Motor neuron (in vitro differentiated cells): Measurements from ENCODE around the gene EPHA4. TPM values are rescaled to one million over a fixed set of nuclear protein-coding genes. Genes with fewer than 3 reads are reported as not detected.
"Not testable (repeated sequence)": the region's sequence is repeated elsewhere in the genome, so short reads cannot be mapped to it uniquely, and the experiment has no call there.

ENCODE experiments used
- ATAC-seq, 8 experiments: fragments of 200-7000 bp; cut with Tn5 transposase; replicated peaks in 6 of 8; 2 replicates each; pipeline ENCODE4 v1.8.0; 2021; ENCODE audit warnings: mild to moderate bottlenecking in 8 of 8, moderate library complexity in 8 of 8
- H3K27ac ChIP-seq, 2 donors: fragments of 250-450 bp; sonication (Bioruptor Pico); 2 replicates each; pipeline ENCODE4 v1.9.0; 2021; ENCODE audit warnings: antibody characterized with exemption in 2 of 2, mild to moderate bottlenecking in 2 of 2, moderate library complexity in 1 of 2
- H3K4me1 ChIP-seq, 2 donors: fragments of 250-450 bp; sonication (Bioruptor Pico); replicated peaks in 1 of 2; 2 replicates each; pipeline ENCODE4 v1.6.1; 2021; ENCODE audit warnings: antibody characterized with exemption in 2 of 2, mild to moderate bottlenecking in 2 of 2, moderate library complexity in 1 of 2
- H3K4me3 ChIP-seq, 5 donors: fragments of 250-450 bp; sonication (Bioruptor Pico); 2 replicates each; pipeline ENCODE4 v1.9.0; 2021; ENCODE audit warnings: antibody characterized with exemption in 5 of 5, mild to moderate bottlenecking in 5 of 5, moderate library complexity in 4 of 5
- WGBS, 10 experiments: fragments of 450-650 bp; shearing (Covaris generic); methylation state at CpG; one replicate each; pipeline ENCODE4 v1.0.0; 2022; 5-methylcytosine and 5-hydroxymethylcytosine counted together
- in situ Hi-C, 9 experiments: fragments of 400-800 bp; cut with MboI; loops; one replicate each; pipeline ENCODE4 v1.15.0; 2021; ENCODE audit warnings: low sequenced_read_pairs in 9 of 9, low pct_unique_long_range_greater_than_20kb in 2 of 9; ENCODE audit not compliant: unreplicated experiment in 9 of 9
- total RNA-seq, 8 experiments: library from RNA; unstranded; fragments of 300-600 nt; gene quantifications; 2 replicates each; pipeline versions ENCODE4 v1.2.3 to v1.2.4, GENCODE V29; 2022

The EPHA4 gene
- total RNA-seq, 8 experiments from 2014 or later: 14.0 to 39.8 (median 18.8) TPM

DNA sequence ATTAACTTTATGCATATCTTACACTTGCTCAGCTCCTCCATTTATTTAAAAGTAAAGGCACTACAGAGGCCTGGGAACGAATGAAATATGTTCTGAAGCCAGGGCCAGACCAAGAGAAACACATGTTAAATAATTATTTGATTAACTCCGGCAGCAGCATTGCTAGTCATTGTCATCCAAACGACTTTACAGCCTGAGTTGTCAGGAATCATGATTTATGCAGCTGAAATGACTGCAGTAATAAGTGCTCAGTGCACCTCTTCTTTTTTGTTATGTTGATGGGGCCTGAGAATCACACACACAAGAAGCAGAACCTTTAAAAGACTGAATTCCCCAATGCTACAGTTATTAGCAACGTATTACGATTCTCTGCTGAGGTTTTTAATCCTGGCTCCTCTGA is 58.9 kb downstream of the EPHA4 start:
- peak in 5 of 8 experiments; percentile 89 to 98 (median 96) for ATAC-seq
- Histone ChIP-seq H3K4me1 (peaks cover 4 to 7% of the 10 kb centered on the region in 2 donors), H3K4me3 (no peak overlapping the region), H3K27ac (no peak overlapping the region)
- WGBS, 10 experiments: 0 to 96% (median 10%) methylated on average over 2 to 5 of the region's 5 CpGs; no CpG with 5 or more reads in 1 of the 10 experiments
- in situ Hi-C loops: no loop called here

DNA sequence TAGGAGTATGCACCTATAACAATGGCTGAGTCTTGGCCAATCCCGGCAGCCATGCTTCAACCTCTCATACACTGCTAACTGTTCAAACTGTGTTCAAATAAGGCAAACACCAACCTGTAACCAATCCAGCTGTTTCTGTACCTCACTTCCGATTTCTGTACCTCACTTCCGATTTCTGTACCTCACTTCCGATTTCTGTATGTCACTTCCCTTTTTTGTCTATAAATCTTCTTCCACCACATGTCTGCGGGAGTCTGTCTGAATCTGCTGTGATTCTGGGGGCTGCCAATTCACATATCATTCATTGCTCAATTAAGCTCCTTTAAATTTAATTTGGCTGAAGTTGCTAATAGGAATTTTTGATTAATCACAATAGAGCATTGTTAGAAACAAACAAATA is 60.8 kb downstream of the EPHA4 start:
- 80 to 100% (median 88%) methylated on average over 1 to 5 of the region's 5 CpGs; no CpG with 5 or more reads in 1 of the 10 experiments for WGBS, 10 experiments
- ATAC-seq, H3K27ac ChIP-seq, H3K4me3 ChIP-seq, H3K4me1 ChIP-seq, in situ Hi-C loops: not testable (repeated sequence)

DNA sequence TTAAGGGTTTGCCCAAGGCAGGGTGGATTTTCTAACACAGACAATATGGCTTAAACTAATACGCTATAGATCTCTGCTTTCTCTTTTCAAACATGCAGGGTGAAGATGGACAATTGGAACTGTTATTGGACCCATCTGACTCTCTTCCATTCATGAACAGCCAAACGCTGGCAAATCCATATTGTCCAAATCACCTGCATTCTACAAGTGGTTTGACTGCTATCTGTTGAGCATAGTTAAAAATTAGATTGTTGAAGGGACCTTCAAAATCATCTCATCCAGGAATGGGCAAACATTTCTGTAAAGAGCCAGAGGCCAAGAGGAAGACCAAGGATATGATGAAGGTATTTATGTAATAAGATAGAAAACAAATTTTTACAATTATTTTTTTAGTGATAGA is 65.6 kb downstream of the EPHA4 start:
- no peak overlapping the region for H3K4me3 ChIP-seq
- ATAC-seq: no peak
- H3K27ac ChIP-seq: no peak overlapping the region
- H3K4me1 ChIP-seq: peaks cover 10 to 15% of the 10 kb centered on the region in 2 donors
- 72 to 100% (median 100%) methylated on average over 1 to 2 of the region's 2 CpGs; no CpG with 5 or more reads in 2 of the 10 experiments for whole genome bisulfite sequencing, 10 experiments
- in situ Hi-C loops: no loop called here

- WGBS, 10 experiments: 80 to 100% (median 90%) methylated on average over 1 to 4 of the region's 4 CpGs; no CpG with 5 or more reads in 1 of the 10 experiments
- Histone ChIP-seq H3K4me1 (peaks cover 13 to 21% of the 10 kb centered on the region in 2 donors), H3K27ac (no peak overlapping the region), H3K4me3 (no peak overlapping the region)
- ATAC-seq: no peak
- in situ Hi-C loops: no loop called here
Observed at GRCh38 chr2:221505605-221506004, 66.5 kb downstream of the EPHA4 start.

DNA sequence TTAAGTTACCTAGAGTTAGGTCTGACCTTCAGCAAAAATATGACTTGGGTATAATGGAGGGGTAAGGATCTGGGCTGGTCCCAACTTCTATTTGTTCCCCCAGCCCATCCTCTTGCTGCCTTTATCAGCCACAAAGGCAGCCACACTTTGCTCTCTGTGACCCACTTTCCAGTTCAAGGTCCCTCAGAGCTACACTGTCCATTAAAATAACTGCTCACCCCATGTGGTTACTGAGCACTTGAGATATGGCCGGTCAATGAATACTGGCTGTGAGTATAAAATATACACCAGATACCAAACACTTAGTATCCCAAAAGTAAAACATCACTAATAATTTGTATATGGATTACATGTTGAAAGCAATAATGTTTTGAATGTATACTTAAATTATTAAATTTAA is 67.2 kb downstream of the EPHA4 start:
- H3K4me1 ChIP-seq: peaks cover 13 to 21% of the 10 kb centered on the region in 2 donors
- no peak for ATAC-seq
- WGBS, 10 experiments: 50 to 100% (median 100%) methylated on average over 1 of the region's 1 CpG; no CpG with 5 or more reads in 5 of the 10 experiments
- no peak overlapping the region for H3K4me3 ChIP-seq
- in situ Hi-C loops: no loop called here
- H3K27ac ChIP-seq: no peak overlapping the region

DNA sequence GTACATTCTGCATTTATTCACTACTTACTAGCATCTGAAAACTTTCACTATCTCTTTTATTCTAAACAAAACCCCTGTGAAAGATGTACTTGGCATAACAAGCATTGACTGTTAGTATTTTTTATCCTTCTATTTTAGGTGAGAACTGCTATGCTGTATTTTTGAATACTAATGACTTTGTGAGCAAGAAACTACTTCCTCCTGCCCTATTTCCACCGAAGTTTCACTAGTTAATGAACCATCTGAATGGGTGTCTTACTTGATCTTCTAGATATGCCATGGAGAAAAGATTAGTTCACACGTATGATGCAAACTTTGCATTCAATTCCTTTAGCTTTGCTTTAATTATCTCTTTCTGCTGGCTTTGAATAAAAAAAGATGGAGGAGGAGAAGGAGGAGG is 68.1 kb downstream of the EPHA4 start:
- 14 to 100% (median 40%) methylated on average over 1 to 2 of the region's 2 CpGs; no CpG with 5 or more reads in 1 of the 10 experiments for WGBS, 10 experiments
- in situ Hi-C loops: no loop called here
- peaks cover 13 to 21% of the 10 kb centered on the region in 2 donors for H3K4me1 ChIP-seq
- H3K4me3 ChIP-seq: no peak overlapping the region
- H3K27ac ChIP-seq: no peak overlapping the region
- ATAC-seq: no peak

DNA sequence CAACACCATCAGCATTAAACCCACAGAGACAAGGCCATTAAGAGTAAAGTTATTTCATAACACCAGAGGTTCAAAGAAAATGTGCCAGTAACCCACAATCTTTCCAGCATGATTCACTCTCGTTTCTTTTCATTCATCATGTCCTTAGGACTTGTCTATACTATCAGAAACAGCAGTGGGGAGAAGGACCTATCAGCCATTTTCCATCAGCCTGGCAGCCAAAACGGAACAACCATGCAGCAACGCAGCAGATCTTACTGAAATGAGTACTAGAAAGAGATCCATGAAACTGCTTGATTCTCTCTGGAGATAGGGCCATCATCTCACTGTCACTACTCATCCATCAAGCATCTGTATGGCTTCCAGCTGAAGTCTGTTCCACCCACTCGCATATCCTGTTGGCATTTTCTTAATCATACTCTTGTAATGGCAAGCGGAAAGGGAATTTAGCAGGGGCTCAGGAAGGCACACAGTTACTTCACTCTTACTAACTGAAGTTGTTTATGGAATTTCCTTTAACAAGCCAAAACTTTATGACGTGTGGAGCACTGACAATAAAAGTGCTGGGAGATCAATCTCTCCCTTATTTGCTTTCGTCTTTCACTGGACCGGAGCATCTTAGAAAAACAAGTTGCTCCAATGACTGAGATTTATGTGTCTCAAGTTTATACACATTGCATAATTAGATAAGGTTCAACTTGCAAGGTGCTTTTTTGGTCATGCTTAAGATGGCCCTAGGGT is 69.7 kb downstream of the EPHA4 start:
- peak in 2 of 8 experiments; percentile 77 to 85 for ATAC-seq
- Histone ChIP-seq H3K4me1 (peaks cover 13 to 21% of the 10 kb centered on the region in 2 donors), H3K4me3 (no peak overlapping the region), H3K27ac (no peak overlapping the region)
- in situ Hi-C loops: no loop called here
- 0 to 86% (median 70%) methylated on average over 2 to 8 of the region's 8 CpGs; no CpG with 5 or more reads in 2 of the 10 experiments for WGBS, 10 experiments

DNA sequence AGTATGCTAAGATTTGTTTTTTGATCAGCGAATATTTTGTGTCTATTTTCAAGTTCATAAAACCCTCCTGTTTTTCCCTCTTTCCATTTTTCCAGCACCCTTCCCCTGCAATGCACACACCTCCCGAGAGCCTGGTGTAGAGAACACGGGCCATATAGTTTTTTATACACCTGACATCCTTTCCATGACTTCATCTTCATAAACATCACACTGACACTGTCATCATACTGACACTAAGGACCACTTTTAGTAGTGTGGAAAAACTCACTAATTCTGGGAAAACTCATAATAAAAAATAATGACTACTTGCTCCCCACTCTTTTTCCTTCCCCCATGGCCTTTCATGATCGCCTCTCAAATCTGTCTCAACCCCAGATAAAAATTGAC is 70.2 kb downstream of the EPHA4 start:
- Histone ChIP-seq H3K27ac (no peak overlapping the region), H3K4me3 (no peak overlapping the region), H3K4me1 (peaks cover 13 to 21% of the 10 kb centered on the region in 2 donors)
- in situ Hi-C loops: no loop called here
- WGBS, 10 experiments: 30 to 96% (median 79%) methylated on average over 1 to 4 of the region's 4 CpGs; no CpG with 5 or more reads in 2 of the 10 experiments
- no peak for ATAC-seq

DNA sequence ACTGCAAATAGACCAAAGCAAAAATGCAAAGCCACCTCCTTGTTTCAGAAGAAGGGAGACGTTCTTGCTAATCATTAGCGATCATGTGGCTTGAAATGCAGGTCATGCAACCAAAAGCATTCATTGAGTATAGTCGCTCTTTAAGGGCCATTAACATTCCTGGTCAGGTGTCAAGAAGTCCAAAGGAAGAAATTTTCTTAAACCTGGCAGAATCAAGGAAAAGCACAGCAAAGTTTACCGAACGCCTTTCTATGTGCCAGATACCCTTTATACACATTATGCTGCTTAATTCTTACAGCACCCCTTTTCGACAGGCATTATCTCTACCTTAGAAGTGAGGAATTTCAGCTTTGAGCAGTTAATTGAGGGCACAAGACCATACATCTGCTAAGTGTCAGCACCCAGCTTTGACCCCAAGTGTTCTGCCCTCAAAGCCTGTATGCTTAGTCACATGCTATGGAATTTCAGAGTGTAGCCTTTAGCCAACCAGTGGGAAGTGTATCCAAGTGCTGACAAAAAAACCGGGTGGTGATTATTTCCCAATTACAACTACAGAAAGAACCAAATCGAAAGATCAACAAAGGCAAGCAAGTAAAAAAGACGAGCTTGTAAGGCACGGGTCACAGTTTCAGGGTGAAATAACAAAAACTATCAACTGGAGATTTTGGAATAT is 70.8 kb downstream of the EPHA4 start:
- peak in 3 of 8 experiments; percentile 15 to 34 (median 21) for ATAC-seq
- H3K4me3 ChIP-seq: no peak overlapping the region
- peaks cover 13 to 21% of the 10 kb centered on the region in 2 donors for H3K4me1 ChIP-seq
- no peak overlapping the region for H3K27ac ChIP-seq
- 42 to 100% (median 64%) methylated on average over 2 to 10 of the region's 10 CpGs for WGBS, 10 experiments
- in situ Hi-C loops: no loop called here

DNA sequence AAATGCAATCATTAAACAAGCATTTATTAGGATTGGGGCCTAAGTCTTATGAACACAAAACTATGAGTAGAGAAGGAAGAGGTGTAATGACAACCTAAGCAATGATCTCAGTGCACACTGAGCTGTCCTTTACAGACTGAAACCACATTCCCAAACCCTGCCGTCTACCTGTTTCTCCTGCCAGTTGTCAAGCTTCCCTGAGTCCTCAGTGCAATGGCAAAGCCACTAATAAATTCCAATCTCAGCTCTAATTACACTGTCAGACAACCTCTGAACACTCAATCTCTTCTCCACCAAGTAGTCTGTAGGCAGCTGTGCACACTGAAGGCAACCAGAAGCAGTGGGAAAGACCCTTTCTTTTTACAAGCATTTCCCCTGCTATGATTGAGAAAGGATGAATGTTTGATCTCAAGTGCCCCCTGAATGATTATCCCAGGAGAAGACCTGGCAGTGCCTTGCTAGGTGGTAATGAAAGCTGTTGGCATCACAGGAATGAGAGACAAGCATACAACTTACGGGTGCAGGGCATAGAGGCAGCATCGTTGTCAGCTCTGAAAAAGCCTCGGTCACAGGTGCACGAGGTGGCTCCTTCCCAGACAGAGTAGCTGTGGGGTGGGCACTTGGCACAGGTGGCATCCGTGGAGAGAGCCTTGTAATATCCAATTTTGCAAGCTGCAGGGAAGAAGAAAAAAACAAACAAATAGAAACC is 71.4 kb downstream of the EPHA4 start:
- Histone ChIP-seq H3K27ac (no peak overlapping the region), H3K4me3 (no peak overlapping the region), H3K4me1 (peaks cover 13 to 23% of the 10 kb centered on the region in 2 donors)
- 17 to 100% (median 80%) methylated on average over 1 to 5 of the region's 6 CpGs; no CpG with 5 or more reads in 1 of the 10 experiments for WGBS, 10 experiments
- in situ Hi-C loops: no loop called here
- no peak for ATAC-seq

GRCh38 chr2:221495731-221496130 is 76.4 kb downstream of the EPHA4 start:
- in situ Hi-C loops: no loop called here
- WGBS, 10 experiments: 20 to 100% (median 92%) methylated on average over 1 to 4 of the region's 4 CpGs; no CpG with 5 or more reads in 3 of the 10 experiments
- no peak overlapping the region for H3K4me3 ChIP-seq
- H3K4me1 ChIP-seq: peaks cover 0 to 10% of the 10 kb centered on the region in 2 donors
- ATAC-seq: no peak
- H3K27ac ChIP-seq: no peak overlapping the region

- no peak overlapping the region for H3K27ac ChIP-seq
- WGBS, 10 experiments: 83 to 100% (median 96%) methylated on average over 1 to 3 of the region's 3 CpGs; no CpG with 5 or more reads in 1 of the 10 experiments
- ATAC-seq: peak in 1 of 8 experiments; percentile 32
- in situ Hi-C loops: no loop called here
- peaks cover 0 to 15% of the 10 kb centered on the region in 2 donors for H3K4me1 ChIP-seq
- no peak overlapping the region for H3K4me3 ChIP-seq
Observed at GRCh38 chr2:221494556-221494955, 77.5 kb downstream of the EPHA4 start.

DNA sequence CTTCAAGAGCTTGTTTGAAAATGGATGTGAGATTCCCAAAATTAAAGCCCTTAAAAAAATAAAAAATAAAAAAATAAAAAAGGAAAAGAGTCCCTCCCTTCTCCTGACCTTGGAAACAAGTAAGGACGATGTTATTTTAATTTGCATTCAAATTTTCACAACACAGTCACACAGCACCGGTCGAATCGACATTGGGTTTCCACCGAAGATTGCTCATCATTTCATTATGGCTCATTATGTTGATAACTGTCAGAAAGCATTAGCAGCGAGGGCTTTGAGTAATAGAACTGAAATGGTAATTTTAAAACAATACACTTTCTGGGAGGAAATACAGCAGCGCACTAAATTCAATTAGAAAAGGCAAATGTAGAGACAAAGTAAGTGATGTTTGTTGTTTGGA is 78.7 kb downstream of the EPHA4 start:
- Histone ChIP-seq H3K4me3 (no peak overlapping the region), H3K4me1 (peaks cover 0 to 15% of the 10 kb centered on the region in 2 donors), H3K27ac (no peak overlapping the region)
- WGBS, 10 experiments: 12 to 95% (median 77%) methylated on average over 3 to 7 of the region's 7 CpGs
- ATAC-seq: peak in 4 of 8 experiments; percentile 29 to 62 (median 50)
- in situ Hi-C loops: no loop called here
